HepG2 (cell line): ENCODE results near the gene NDUFS2. TPM values are rescaled to one million over a fixed set of nuclear protein-coding genes. Genes with fewer than 3 reads are reported as not detected.

Source experiments
- ARID4A ChIP-seq: sonication (generic); formaldehyde crosslinking; IDR thresholded peaks from 2 replicates; pipeline ENCODE4 v1.5.0; 2020; ENCODE audit warnings: mild to moderate bottlenecking, missing genetic modification reagents, borderline replicate concordance
- DNMT1 ChIP-seq: sonication (generic); formaldehyde crosslinking; IDR thresholded peaks from 2 replicates; pipeline ENCODE4 v1.5.1; 2020; ENCODE audit warnings: mild to moderate bottlenecking, missing genetic modification reagents
- EED ChIP-seq: sonication (generic); formaldehyde crosslinking; IDR thresholded peaks from 2 replicates; pipeline ENCODE4 v1.5.0; 2020; ENCODE audit warnings: mild to moderate bottlenecking, missing genetic modification reagents
- FOXO1 ChIP-seq: sonication (generic); formaldehyde crosslinking; IDR thresholded peaks from 2 replicates; pipeline ENCODE4 v1.4.0; 2020; ENCODE audit warnings: missing genetic modification reagents
- GABPB1 ChIP-seq: IDR thresholded peaks from 2 replicates; pipeline ENCODE4 v1.6.1; 2016; ENCODE audit warnings: mild to moderate bottlenecking, missing genetic modification reagents, moderate library complexity, missing compliant biosample characterization
- GLI4 ChIP-seq: sonication (generic); formaldehyde crosslinking; IDR thresholded peaks from 2 replicates; pipeline ENCODE4 v1.5.1; 2020; ENCODE audit warnings: missing genetic modification reagents, mild to moderate bottlenecking, moderate library complexity, borderline replicate concordance
- HNRNPH1 ChIP-seq: fragments of 200-400 bp; formaldehyde crosslinking; optimal IDR thresholded peaks from 2 replicates; pipeline ENCODE3; 2017; ENCODE audit warnings: mild to moderate bottlenecking, low read depth, low read length
- HNRNPLL ChIP-seq: fragments of 200-400 bp; formaldehyde crosslinking; IDR thresholded peaks from 2 replicates; pipeline ENCODE4 v1.6.1; 2017; ENCODE audit warnings: mild to moderate bottlenecking, low read depth, low read length; ENCODE audit not compliant: poor library complexity, severe bottlenecking
- MTF1 ChIP-seq: sonication (generic); formaldehyde crosslinking; IDR thresholded peaks from 2 replicates; pipeline ENCODE4 v1.5.0; 2020; ENCODE audit warnings: missing genetic modification reagents
- NFYB ChIP-seq: sonication (generic); formaldehyde crosslinking; IDR thresholded peaks from 2 replicates; pipeline ENCODE4 v1.4.0; 2020; ENCODE audit warnings: missing genetic modification reagents
- ONECUT2 ChIP-seq: sonication (generic); formaldehyde crosslinking; IDR thresholded peaks from 2 replicates; pipeline ENCODE4 v1.4.0; 2020; ENCODE audit warnings: missing genetic modification reagents
- PTBP1 ChIP-seq: fragments of 200-400 bp; formaldehyde crosslinking; IDR thresholded peaks from 2 replicates; pipeline ENCODE4 v1.6.1; 2018; ENCODE audit warnings: low read length, low read depth; ENCODE audit not compliant: poor library complexity, severe bottlenecking
- SP2 ChIP-seq: sonication (generic); formaldehyde crosslinking; IDR thresholded peaks from 2 replicates; pipeline ENCODE4 v1.5.1; 2020; ENCODE audit warnings: mild to moderate bottlenecking, missing genetic modification reagents
- SRF ChIP-seq: IDR thresholded peaks from 2 replicates; pipeline ENCODE4 v1.6.1; 2011; ENCODE audit warnings: mild to moderate bottlenecking, low read depth, low read length, moderate library complexity
- TOE1 ChIP-seq: sonication (generic); formaldehyde crosslinking; IDR thresholded peaks from 2 replicates; pipeline ENCODE4 v1.4.0; 2020; ENCODE audit warnings: mild to moderate bottlenecking, missing genetic modification reagents
- XRCC5 ChIP-seq: fragments of 200-400 bp; formaldehyde crosslinking; optimal IDR thresholded peaks from 2 replicates; pipeline ENCODE3; 2017; ENCODE audit warnings: mild to moderate bottlenecking, low read length
- YEATS2 ChIP-seq: sonication (generic); formaldehyde crosslinking; IDR thresholded peaks from 2 replicates; pipeline ENCODE4 v1.4.0; 2020; ENCODE audit warnings: missing genetic modification reagents, borderline replicate concordance
- ZC3H13 ChIP-seq: sonication (generic); formaldehyde crosslinking; IDR thresholded peaks from 2 replicates; pipeline ENCODE4 v1.8.1; 2023; ENCODE audit warnings: mild to moderate bottlenecking, missing genetic modification reagents, moderate library complexity
- ZNF737 ChIP-seq: sonication (generic); formaldehyde crosslinking; IDR thresholded peaks from 2 replicates; pipeline ENCODE4 v1.5.0; 2020; ENCODE audit warnings: missing genetic modification reagents, mild to moderate bottlenecking, borderline replicate concordance
- ZNF746 ChIP-seq: sonication (generic); formaldehyde crosslinking; IDR thresholded peaks from 2 replicates; pipeline ENCODE4 v1.8.0; 2022; ENCODE audit warnings: mild to moderate bottlenecking, missing genetic modification reagents
- ZNF747 ChIP-seq: sonication (generic); formaldehyde crosslinking; IDR thresholded peaks from 2 replicates; pipeline ENCODE4 v1.8.1; 2023; ENCODE audit warnings: missing genetic modification reagents, mild to moderate bottlenecking, borderline replicate concordance
- ZNF766 ChIP-seq: sonication (generic); formaldehyde crosslinking; IDR thresholded peaks from 2 replicates; pipeline ENCODE4 v1.5.0; 2020; ENCODE audit warnings: missing genetic modification reagents, borderline replicate concordance
- ZNF768 ChIP-seq: sonication (generic); formaldehyde crosslinking; IDR thresholded peaks from 2 replicates; pipeline ENCODE4 v1.4.0; 2020; ENCODE audit warnings: missing genetic modification reagents
- polyA plus RNA-seq, 8 experiments: library from polyadenylated mRNA; depleted of rRNA in 3 of 8; stranded (reverse) in 7 of 8; unstranded in 1 of 8; fragments of >200 nt; fragmentation: Illumina TruSeq in 4 of 8; extraction: Trizol in 4 of 8; gene quantifications; 2 replicates each; pipeline versions ENCODE4 v1.2.1 to v1.2.3, GENCODE V29; 2011 to 2016; ENCODE audit warnings: low read depth in 4 of 8, missing spikeins in 1 of 8, mixed read lengths in 1 of 8; ENCODE audit not compliant: insufficient read depth in 1 of 8
- total RNA-seq, 5 experiments: library from RNA; depleted of rRNA; stranded (reverse); fragments of >200 nt; fragmentation: Illumina TruSeq; extraction: Trizol; gene quantifications; 2 replicates each; pipeline ENCODE4 v1.2.3, GENCODE V29; 2016; ENCODE audit warnings: low read depth in 1 of 5
- TF ChIP-seq, protein P1 (sequence below): sonication (generic); formaldehyde crosslinking; IDR thresholded peaks from 2 replicates; pipeline ENCODE4 v1.8.0; 2022; ENCODE audit warnings: mild to moderate bottlenecking, missing genetic modification reagents; ENCODE audit not compliant: insufficient replicate concordance

The NDUFS2 gene
- total and polyA plus RNA-seq, 2 of the 13 experiments (the other 11 are each of a cell fraction or from before 2014, with no cell fraction given) = 89.9 to 118 TPM

DNA sequence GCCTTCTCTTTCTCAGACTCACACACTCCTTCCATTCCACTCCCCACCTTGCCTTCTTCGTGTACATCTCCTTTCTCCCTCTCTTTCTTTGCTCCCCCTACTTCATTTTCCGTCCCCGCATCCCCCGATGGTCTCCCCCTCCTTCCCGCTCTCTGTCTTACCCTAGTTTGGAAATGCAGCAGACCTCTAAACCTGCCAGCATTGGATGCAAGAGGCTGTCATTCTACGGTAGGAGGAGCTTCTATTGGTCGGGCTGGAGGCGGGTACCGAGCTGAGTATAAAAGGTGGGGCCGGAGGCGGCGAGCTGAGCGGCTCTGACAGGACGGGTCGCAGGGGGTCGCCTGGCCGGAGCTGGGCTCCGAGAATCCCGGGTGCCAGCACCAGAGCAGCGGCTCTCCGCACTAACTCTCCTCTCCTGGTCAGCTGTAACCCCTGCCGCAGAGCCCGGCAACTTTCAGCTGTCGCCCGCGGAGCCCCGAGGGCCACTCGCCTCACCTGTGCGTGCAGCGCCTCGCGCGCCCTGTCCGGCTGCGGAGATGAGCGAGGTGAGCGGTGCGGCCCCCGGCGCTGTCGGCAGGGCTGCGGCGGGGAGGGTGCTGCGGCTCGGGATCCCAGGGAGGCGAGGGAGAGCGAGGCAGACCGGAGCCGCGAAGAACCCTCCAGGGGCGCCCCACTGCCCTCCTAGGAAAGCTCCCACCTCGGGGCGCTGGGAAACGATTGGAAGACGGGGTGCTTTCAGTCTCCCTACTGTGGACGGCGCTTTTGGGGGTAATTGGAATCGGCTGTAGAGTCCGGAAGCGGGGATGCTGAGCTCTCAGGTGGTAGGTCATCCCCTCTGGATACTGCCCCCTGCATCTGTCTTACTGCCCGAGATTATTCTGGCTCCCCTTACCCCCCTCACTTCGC, 56.5 kb downstream of the NDUFS2 start, which contains the start of gene PCP4L1 (continued):
- TF ChIP-seq DNMT1 (no peak), ZNF766 (no peak), HNRNPH1 (no peak), YEATS2 (no peak), ZNF747 (CRISPR knock-in tag) (no peak), GABPB1 (CRISPR knock-in tag) (peak; percentile 5; the same call in 1 of the 2 replicates), ONECUT2 (CRISPR knock-in tag) (no peak), MTF1 (CRISPR knock-in tag) (no peak), TOE1 (CRISPR knock-in tag) (no peak), PTBP1 (no peak), ZNF746 (CRISPR knock-in tag) (no peak), NFYB (CRISPR knock-in tag) (peak; percentile 66), XRCC5 (no peak), ZNF768 (no peak), EED (CRISPR knock-in tag) (no peak), ZC3H13 (CRISPR knock-in tag) (no peak), GLI4 (CRISPR knock-in tag) (no peak), SP2 (peak; percentile 61; the same call in 1 of the 2 replicates), ARID4A (peak; percentile 19; the same call in 1 of the 2 replicates), ZNF737 (no peak), SRF (peak; percentile 60; the same call in 1 of the 2 replicates), HNRNPLL (peak; percentile 30), FOXO1 (CRISPR knock-in tag) (no peak)
- TF ChIP-seq, protein P1, sequence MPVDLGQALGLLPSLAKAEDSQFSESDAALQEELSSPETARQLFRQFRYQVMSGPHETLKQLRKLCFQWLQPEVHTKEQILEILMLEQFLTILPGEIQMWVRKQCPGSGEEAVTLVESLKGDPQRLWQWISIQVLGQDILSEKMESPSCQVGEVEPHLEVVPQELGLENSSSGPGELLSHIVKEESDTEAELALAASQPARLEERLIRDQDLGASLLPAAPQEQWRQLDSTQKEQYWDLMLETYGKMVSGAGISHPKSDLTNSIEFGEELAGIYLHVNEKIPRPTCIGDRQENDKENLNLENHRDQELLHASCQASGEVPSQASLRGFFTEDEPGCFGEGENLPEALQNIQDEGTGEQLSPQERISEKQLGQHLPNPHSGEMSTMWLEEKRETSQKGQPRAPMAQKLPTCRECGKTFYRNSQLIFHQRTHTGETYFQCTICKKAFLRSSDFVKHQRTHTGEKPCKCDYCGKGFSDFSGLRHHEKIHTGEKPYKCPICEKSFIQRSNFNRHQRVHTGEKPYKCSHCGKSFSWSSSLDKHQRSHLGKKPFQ (CRISPR knock-in tag) = no peak
